DND-41 (cell line): ENCODE data around the gene SPTBN4.

Source experiments
- CTCF ChIP-seq: IDR thresholded peaks from 2 replicates; pipeline ENCODE4 v1.5.1; 2012; ENCODE audit warnings: borderline replicate concordance, low read length, moderate library complexity, mild to moderate bottlenecking; ENCODE audit not compliant: poor library complexity, severe bottlenecking; ENCODE audit errors: extremely low read depth
- EZH2 ChIP-seq: IDR thresholded peaks from 3 replicates; pipeline ENCODE4 v1.6.1; 2012; ENCODE audit warnings: borderline replicate concordance, low read depth, mild to moderate bottlenecking, moderate library complexity, low read length, inconsistent platforms; ENCODE audit not compliant: severe bottlenecking

GRCh38 chr19:40560092-40560507, 93.3 kb downstream of the SPTBN4 start:
- TF ChIP-seq CTCF = peak; percentile 8
- TF ChIP-seq EZH2 = no peak
